Measurements from ENCODE around the gene TRPM6. TPM values are rescaled to one million over a fixed set of nuclear protein-coding genes. Genes with fewer than 3 reads are reported as not detected.
"Not testable (repeated sequence)": the region's sequence is repeated elsewhere in the genome, so short reads cannot be mapped to it uniquely, and the experiment has no call there.

TRPM6 gene, protein sequence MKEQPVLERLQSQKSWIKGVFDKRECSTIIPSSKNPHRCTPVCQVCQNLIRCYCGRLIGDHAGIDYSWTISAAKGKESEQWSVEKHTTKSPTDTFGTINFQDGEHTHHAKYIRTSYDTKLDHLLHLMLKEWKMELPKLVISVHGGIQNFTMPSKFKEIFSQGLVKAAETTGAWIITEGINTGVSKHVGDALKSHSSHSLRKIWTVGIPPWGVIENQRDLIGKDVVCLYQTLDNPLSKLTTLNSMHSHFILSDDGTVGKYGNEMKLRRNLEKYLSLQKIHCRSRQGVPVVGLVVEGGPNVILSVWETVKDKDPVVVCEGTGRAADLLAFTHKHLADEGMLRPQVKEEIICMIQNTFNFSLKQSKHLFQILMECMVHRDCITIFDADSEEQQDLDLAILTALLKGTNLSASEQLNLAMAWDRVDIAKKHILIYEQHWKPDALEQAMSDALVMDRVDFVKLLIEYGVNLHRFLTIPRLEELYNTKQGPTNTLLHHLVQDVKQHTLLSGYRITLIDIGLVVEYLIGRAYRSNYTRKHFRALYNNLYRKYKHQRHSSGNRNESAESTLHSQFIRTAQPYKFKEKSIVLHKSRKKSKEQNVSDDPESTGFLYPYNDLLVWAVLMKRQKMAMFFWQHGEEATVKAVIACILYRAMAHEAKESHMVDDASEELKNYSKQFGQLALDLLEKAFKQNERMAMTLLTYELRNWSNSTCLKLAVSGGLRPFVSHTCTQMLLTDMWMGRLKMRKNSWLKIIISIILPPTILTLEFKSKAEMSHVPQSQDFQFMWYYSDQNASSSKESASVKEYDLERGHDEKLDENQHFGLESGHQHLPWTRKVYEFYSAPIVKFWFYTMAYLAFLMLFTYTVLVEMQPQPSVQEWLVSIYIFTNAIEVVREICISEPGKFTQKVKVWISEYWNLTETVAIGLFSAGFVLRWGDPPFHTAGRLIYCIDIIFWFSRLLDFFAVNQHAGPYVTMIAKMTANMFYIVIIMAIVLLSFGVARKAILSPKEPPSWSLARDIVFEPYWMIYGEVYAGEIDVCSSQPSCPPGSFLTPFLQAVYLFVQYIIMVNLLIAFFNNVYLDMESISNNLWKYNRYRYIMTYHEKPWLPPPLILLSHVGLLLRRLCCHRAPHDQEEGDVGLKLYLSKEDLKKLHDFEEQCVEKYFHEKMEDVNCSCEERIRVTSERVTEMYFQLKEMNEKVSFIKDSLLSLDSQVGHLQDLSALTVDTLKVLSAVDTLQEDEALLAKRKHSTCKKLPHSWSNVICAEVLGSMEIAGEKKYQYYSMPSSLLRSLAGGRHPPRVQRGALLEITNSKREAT (N-terminal part only)
- not detected for polyA plus RNA-seq (ENCODE audit: low read depth in 6 of 6)

DNA sequence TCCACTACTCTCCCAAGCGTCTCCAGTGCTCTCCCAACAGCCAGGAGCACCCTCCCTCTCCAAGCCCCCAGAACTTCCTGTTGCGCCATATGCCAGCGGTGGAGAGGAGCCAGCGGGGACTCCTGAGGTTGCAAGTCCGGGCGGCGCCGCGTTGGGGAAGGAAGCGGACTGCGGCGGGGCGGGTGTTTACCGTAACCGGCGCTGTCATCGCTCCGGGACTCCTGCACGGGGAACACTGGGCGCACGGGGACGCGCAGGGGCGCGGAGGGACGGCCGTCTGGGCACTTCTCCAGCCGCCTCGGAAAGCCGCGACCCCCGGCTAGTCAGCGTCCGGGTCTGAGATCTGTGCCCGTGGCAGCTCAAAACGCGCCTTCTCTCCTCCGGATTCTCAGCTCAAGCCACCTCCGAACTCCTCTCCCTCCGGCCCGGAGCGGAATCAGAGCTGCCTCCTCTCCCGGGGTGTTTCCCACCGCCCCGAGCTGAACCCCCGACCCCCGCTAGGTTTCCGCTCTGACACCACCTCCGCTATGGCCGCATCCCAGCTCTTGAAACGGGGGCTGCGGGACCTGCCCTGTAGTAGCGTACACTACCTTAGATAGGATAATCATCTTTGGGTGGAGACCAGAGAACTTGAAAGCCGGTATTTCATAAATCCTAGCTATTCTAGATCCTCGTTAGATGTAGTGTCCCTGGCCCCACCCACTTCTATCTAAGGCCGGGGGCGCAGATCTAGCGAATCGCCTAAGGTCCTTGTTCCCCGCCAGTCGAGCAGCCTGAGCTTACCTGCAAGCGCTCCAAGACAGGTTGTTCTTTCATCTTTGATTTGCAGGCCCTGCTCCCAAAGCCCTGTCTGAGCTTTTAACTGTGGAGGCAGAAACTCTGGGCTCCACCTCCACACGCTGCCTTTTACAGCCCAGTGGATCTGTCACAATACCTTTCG is at the start of gene TRPM6:
TRPM6 (minus strand) TSS at position 881 of the 940 bp plus-strand sequence; CDS start at position 816, 65 bp downstream.
- Mint-ChIP-seq H3K27me3 (peaks cover 46 to 69% (median 58%) of the 10 kb centered on the region in 3 donors), H3K4me3 (peak within 1 kb of the TSS; percentile 76 to 91 (median 85)), H3K4me1 (peaks cover 12 to 17% (median 14%) of the 10 kb centered on the region in 3 donors), H3K36me3 (peaks cover 7 to 8% of the 10 kb centered on the region in 2 donors), H3K9me3 (peaks cover 5 to 24% (median 9%) of the 10 kb centered on the region in 7 donors), H3K27ac (peak within 1 kb of the TSS in 2 of 6 donors; percentile 53 to 80)
- DNase-seq (no peak), ATAC-seq (ENCODE audit: low read depth in 2 of 2) (peak; percentile 46 to 56)

DNA sequence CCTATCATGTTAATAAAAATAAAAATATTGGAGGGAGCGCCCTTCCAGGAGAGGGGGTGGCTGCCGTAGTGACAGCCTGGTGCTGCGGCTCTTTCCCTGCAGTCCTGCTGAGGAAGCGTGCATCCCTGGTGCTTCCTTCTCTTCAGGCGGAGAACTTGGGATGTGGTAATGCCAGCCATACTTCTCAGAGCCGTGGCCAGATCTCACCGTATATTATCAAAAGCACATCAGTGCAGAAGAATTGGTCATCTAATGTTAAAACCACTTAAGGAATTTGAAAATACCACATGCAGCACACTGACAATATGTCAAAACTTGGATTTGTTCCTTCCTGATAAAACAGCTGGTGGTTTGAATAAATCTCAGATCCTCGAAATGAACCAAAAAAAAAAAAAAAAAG is 47.3 kb upstream of the TRPM6 start:
- ATAC-seq (ENCODE audit: low read depth in 2 of 2) (no peak), DNase-seq (no peak)
- Mint-ChIP-seq H3K27me3 (peaks cover 0 to 25% (median 4%) of the 10 kb centered on the region in 3 donors), H3K9me3 (peaks cover 0 to 20% (median 12%) of the 10 kb centered on the region in 7 donors), H3K4me1 (no peaks in the 10 kb centered on the region), H3K27ac (no peak overlapping the region), H3K36me3 (no peaks in the 10 kb centered on the region), H3K4me3 (no peak overlapping the region)

- ATAC-seq (ENCODE audit: low read depth in 2 of 2) (no peak), DNase-seq (no peak)
- H3K27me3 Mint-ChIP-seq = peaks cover 0 to 8% (median 6%) of the 10 kb centered on the region in 3 donors
- no peaks in the 10 kb centered on the region for H3K36me3 Mint-ChIP-seq
- no peaks in the 10 kb centered on the region for H3K4me1 Mint-ChIP-seq
- H3K4me3 Mint-ChIP-seq = no peak overlapping the region
- no peaks in the 10 kb centered on the region for H3K9me3 Mint-ChIP-seq
- no peak overlapping the region for H3K27ac Mint-ChIP-seq
Observed at GRCh38 chr9:74921737-74922136, 34.0 kb upstream of the TRPM6 start.

- DNase-seq (no peak), ATAC-seq (ENCODE audit: low read depth in 2 of 2) (no peak)
- Mint-ChIP-seq H3K36me3 (no peaks in the 10 kb centered on the region), H3K4me1 (no peaks in the 10 kb centered on the region), H3K4me3 (no peak overlapping the region), H3K27ac (no peak overlapping the region), H3K9me3 (peaks cover 0 to under 1% (median 0%) of the 10 kb centered on the region in 7 donors), H3K27me3 (peaks cover 0 to 8% (median 6%) of the 10 kb centered on the region in 3 donors)
Observed at GRCh38 chr9:74920944-74921626, 33.4 kb upstream of the TRPM6 start.

- ATAC-seq (ENCODE audit: low read depth in 2 of 2) (no peak), DNase-seq (no peak)
- Mint-ChIP-seq H3K27ac (no peak overlapping the region), H3K4me3 (no peak overlapping the region), H3K4me1 (no peaks in the 10 kb centered on the region), H3K36me3 (peaks cover 0 to 8% of the 10 kb centered on the region in 2 donors), H3K27me3 (peaks cover 22 to 53% (median 50%) of the 10 kb centered on the region in 3 donors), H3K9me3 (peaks cover 6 to 35% (median 24%) of the 10 kb centered on the region in 7 donors)
Observed at GRCh38 chr9:74910036-74910435, 22.3 kb upstream of the TRPM6 start.

GRCh38 chr9:74908665-74909064 is 20.9 kb upstream of the TRPM6 start:
- no peak for DNase-seq
- H3K27ac Mint-ChIP-seq = no peak overlapping the region
- peaks cover 0 to 8% of the 10 kb centered on the region in 2 donors for H3K36me3 Mint-ChIP-seq
- H3K27me3 Mint-ChIP-seq = peaks cover 28 to 52% (median 48%) of the 10 kb centered on the region in 3 donors
- H3K9me3 Mint-ChIP-seq = peaks cover 6 to 35% (median 24%) of the 10 kb centered on the region in 7 donors
- no peak overlapping the region for H3K4me3 Mint-ChIP-seq
- H3K4me1 Mint-ChIP-seq = no peaks in the 10 kb centered on the region
- no peak for ATAC-seq (ENCODE audit: low read depth in 2 of 2)

DNA sequence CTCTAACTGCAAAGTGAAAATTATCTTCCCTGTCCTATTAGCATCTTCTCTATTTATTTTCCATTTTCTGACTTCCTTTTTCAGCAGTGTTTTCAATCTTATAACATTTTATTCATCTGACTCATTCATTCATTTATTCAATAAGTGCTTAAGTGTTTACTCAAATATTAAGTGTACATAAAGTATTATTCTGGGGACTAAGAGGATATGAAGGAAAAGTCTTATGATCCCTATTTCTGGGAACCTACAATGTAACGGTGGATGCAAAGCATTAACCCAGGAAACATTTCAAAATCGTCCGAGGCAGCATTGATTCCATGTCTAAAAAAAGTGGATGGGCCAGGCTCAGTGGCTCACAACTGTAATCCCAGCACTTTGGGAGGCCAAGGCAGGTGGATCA is 19.4 kb upstream of the TRPM6 start:
- Mint-ChIP-seq H3K9me3 (peaks cover 6 to 23% (median 14%) of the 10 kb centered on the region in 7 donors), H3K27ac (no peak overlapping the region), H3K36me3 (peaks cover 0 to 6% of the 10 kb centered on the region in 2 donors), H3K4me3 (no peak overlapping the region), H3K27me3 (peaks cover 28 to 50% (median 48%) of the 10 kb centered on the region in 3 donors), H3K4me1 (no peaks in the 10 kb centered on the region)
- no peak for ATAC-seq (ENCODE audit: low read depth in 2 of 2)
- DNase-seq = no peak

DNA sequence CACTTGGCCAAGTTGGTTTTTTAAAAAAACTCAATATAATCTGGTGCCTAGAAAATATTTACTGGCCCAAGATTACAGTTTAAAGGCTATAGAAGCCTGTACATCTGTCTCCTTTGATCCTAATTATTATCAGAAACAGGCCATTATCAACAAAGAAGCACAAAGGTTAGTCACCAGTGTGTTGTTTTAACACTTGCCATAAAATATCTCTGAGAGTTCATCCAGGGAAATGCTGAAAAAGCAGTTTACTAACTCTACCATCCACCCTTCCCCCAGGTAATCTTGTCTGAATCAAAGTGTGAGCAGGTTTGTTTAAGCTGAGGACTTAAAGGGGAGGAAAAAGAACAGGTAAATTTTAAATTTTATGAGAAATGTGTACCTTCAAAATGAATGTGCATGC is 13.3 kb upstream of the TRPM6 start:
- H3K36me3 Mint-ChIP-seq = no peaks in the 10 kb centered on the region
- no peak overlapping the region for H3K4me3 Mint-ChIP-seq
- ATAC-seq (ENCODE audit: low read depth in 2 of 2) (no peak), DNase-seq (no peak)
- H3K27ac Mint-ChIP-seq = no peak overlapping the region
- H3K27me3 Mint-ChIP-seq = peaks cover 11 to 18% (median 13%) of the 10 kb centered on the region in 3 donors
- peaks cover 0 to 6% (median 0%) of the 10 kb centered on the region in 7 donors for H3K9me3 Mint-ChIP-seq
- no peaks in the 10 kb centered on the region for H3K4me1 Mint-ChIP-seq

DNA sequence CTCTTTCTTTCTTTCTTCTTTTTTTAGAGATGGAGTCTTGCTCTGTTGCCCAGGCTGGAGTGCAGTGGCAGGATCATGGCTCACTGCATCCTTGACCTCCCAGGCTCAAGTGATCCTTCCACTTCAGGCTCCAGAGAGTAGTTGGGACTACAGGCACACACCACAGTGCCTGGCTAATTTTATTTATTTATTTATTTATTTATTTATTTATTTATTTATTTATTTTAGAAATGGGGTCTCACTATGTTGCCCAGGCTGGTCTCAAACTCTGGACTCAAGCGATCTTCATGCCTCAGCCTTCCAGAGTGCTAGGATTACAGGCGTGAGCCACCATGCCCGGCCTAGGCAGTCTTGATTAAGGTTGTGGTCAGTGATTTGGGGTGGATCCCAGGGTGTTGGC is 728 bp upstream of the TRPM6 start:
- peaks cover 5 to 13% (median 9%) of the 10 kb centered on the region in 7 donors for H3K9me3 Mint-ChIP-seq

DNA sequence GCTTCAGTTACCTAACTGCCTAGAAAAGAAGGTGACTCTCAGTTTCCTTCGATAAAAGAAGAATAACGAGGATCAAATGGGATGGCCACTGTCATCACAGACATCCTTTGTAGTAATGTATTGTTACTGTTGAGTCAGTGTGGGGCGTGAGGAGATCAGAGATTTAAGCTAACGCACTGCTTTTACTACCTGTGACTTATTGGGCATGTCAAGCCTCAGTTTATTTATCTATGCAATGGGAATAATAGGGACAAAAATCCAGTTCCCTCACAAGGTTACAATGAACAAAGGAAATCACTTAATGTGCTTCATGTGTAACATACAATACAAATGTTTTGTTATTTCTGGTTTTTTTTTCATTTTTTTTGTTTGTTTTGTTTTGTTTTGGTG is 255 bp upstream of the TRPM6 start:
- no peak for ATAC-seq (ENCODE audit: low read depth in 2 of 2)
- peaks cover 12 to 17% (median 14%) of the 10 kb centered on the region in 3 donors for H3K4me1 Mint-ChIP-seq
- H3K27ac Mint-ChIP-seq = no peak overlapping the region
- peaks cover 7 to 8% of the 10 kb centered on the region in 2 donors for H3K36me3 Mint-ChIP-seq
- H3K9me3 Mint-ChIP-seq = peaks cover 5 to 18% (median 9%) of the 10 kb centered on the region in 7 donors
- peaks cover 50 to 63% (median 52%) of the 10 kb centered on the region in 3 donors for H3K27me3 Mint-ChIP-seq
- no peak for DNase-seq
- H3K4me3 Mint-ChIP-seq = peak overlapping the region; percentile 60 to 90 (median 84)

More for the DNA sequence above, 728 bp upstream of the TRPM6 start:
- Mint-ChIP-seq H3K27me3 (peaks cover 50 to 63% (median 51%) of the 10 kb centered on the region in 3 donors), H3K27ac (peak overlapping the region in 2 of 6 donors; percentile 53 to 80), H3K4me1 (peaks cover 12 to 17% (median 14%) of the 10 kb centered on the region in 3 donors), H3K4me3 (peak overlapping the region in 4 of 8 donors; percentile 58 to 85 (median 78))
- ATAC-seq (ENCODE audit: low read depth in 2 of 2); DNase-seq; H3K36me3 Mint-ChIP-seq: not testable (repeated sequence)

- Mint-ChIP-seq H3K4me1 (no peaks in the 10 kb centered on the region), H3K36me3 (peaks cover 0 to 27% of the 10 kb centered on the region in 2 donors), H3K9me3 (peaks cover 13 to 40% (median 17%) of the 10 kb centered on the region in 7 donors), H3K27me3 (peaks cover 21 to 36% (median 22%) of the 10 kb centered on the region in 3 donors), H3K4me3 (no peak overlapping the region), H3K27ac (no peak overlapping the region)
- no peak for ATAC-seq (ENCODE audit: low read depth in 2 of 2)
- DNase-seq = no peak
Observed at GRCh38 chr9:74876382-74876949, 11.3 kb downstream of the TRPM6 start.
